SK-N-SH (cell line): ENCODE data around the gene STUB1. TPM values are rescaled to one million over a fixed set of nuclear protein-coding genes. Genes with fewer than 3 reads are reported as not detected.

Experiments used
- CTCF ChIA-PET: fragments of 300-600, 350-600 bp; formaldehyde crosslinking; extraction: SDS; loops from one replicate; lab custom pipeline; 2021; lab: Yijun Ruan, JAX
- POLR2A ChIA-PET: fragments of 350-600 bp; sonication (Branson Sonifier 250); formaldehyde crosslinking; extraction: SDS; loops from one replicate; lab custom pipeline; 2020; ENCODE audit warnings: antibody characterized with exemption, inconsistent platforms; lab: Yijun Ruan, JAX
- DNase-seq: peaks from one replicate; pipeline ENCODE4 v3.0.0; 2012
- H2AFZ ChIP-seq: fragments of 200-600 bp; sonication (generic); 2 replicates; pipeline ENCODE4 v1.8.1; 2016; ENCODE audit warnings: antibody characterized with exemption, mild to moderate bottlenecking, low read depth
- H3F3A ChIP-seq: fragments of 200-600 bp; sonication (generic); replicated peaks from 2 replicates; pipeline ENCODE3; 2016; ENCODE audit warnings: antibody characterized with exemption, mild to moderate bottlenecking; ENCODE audit not compliant: insufficient read depth
- H3K27ac ChIP-seq, 2 experiments: fragments of 200-500 bp in 1 of 2; fragments of 200-600 bp in 1 of 2; sonication (Bioruptor generic) in 1 of 2; sonication (generic), shearing (Covaris generic) in 1 of 2; 2 replicates each; pipeline versions ENCODE4 v1.5.1 to v1.6.1; 2014 to 2016; ENCODE audit warnings: low read depth in 2 of 2, inconsistent platforms in 1 of 2, low read length in 1 of 2, mild to moderate bottlenecking in 1 of 2, mixed read lengths in 1 of 2
- H3K27me3 ChIP-seq: fragments of 200-600 bp; sonication (generic), shearing (Covaris generic); 2 replicates; pipeline ENCODE4 v1.6.1; 2016; ENCODE audit warnings: mixed run types; ENCODE audit not compliant: insufficient read depth
- H3K36me3 ChIP-seq, 2 experiments: fragments of 200-500 bp in 1 of 2; fragments of 200-600 bp in 1 of 2; sonication (Bioruptor generic) in 1 of 2; sonication (generic) in 1 of 2; replicated peaks in 1 of 2; 2 replicates each; pipeline versions ENCODE3 to v1.5.1; 2014 to 2016; ENCODE audit warnings: low read length in 1 of 2, mild to moderate bottlenecking in 1 of 2; ENCODE audit not compliant: insufficient read depth in 2 of 2, control insufficient read depth in 1 of 2
- H3K4me1 ChIP-seq, 2 experiments: fragments of 200-500 bp in 1 of 2; fragments of 200-600 bp in 1 of 2; sonication (Bioruptor generic) in 1 of 2; sonication (generic), shearing (Covaris generic) in 1 of 2; 2 replicates each; pipeline versions ENCODE4 v1.5.1 to v1.6.1; 2014 to 2016; ENCODE audit warnings: low read depth in 1 of 2, low read length in 1 of 2, mixed run types in 1 of 2; ENCODE audit not compliant: insufficient read depth in 2 of 2, control insufficient read depth in 1 of 2
- H3K4me2 ChIP-seq: fragments of 200-600 bp; sonication (generic), shearing (Covaris generic); 2 replicates; pipeline ENCODE4 v1.6.1; 2017; ENCODE audit warnings: mixed run types
- H3K4me3 ChIP-seq, 2 experiments: fragments of 200-500 bp in 1 of 2; fragments of 200-600 bp in 1 of 2; sonication (Bioruptor generic) in 1 of 2; sonication (generic), shearing (Covaris generic) in 1 of 2; 2 replicates each; pipeline versions ENCODE4 v1.5.1 to v1.8.1; 2014 to 2016; ENCODE audit warnings: low read depth in 2 of 2, inconsistent platforms in 1 of 2, low read length in 1 of 2, mild to moderate bottlenecking in 1 of 2, mixed read lengths in 1 of 2, moderate library complexity in 1 of 2
- H3K79me2 ChIP-seq: fragments of 200-600 bp; sonication (generic); 2 replicates; pipeline ENCODE4 v1.8.1; 2017; ENCODE audit warnings: mild to moderate bottlenecking; ENCODE audit not compliant: insufficient read depth
- H3K9ac ChIP-seq: fragments of 200-600 bp; sonication (generic); 2 replicates; pipeline ENCODE4 v1.6.1; 2017; ENCODE audit warnings: mixed run types
- H3K9me2 ChIP-seq: fragments of 200-600 bp; sonication (generic); 2 replicates; pipeline ENCODE4 v1.6.1; 2017; ENCODE audit warnings: mixed run types
- H3K9me3 ChIP-seq: fragments of 200-600 bp; sonication (generic); 2 replicates; pipeline ENCODE4 v1.6.1; 2017; ENCODE audit warnings: mixed run types, mild to moderate bottlenecking, moderate library complexity
- H4K20me1 ChIP-seq: fragments of 200-600 bp; sonication (generic); 2 replicates; pipeline ENCODE4 v1.6.1; 2017; ENCODE audit warnings: mild to moderate bottlenecking, mixed run types; ENCODE audit not compliant: insufficient read depth
- ELF1 ChIP-seq: IDR thresholded peaks from 2 replicates; pipeline ENCODE4 v1.4.0; 2012
- EZH2phosphoT487 ChIP-seq: fragments of 200-600 bp; sonication (generic); IDR thresholded peaks from 2 replicates; pipeline ENCODE4 v1.6.1; 2017; ENCODE audit warnings: low read depth, mixed run types, mild to moderate bottlenecking, antibody characterized with exemption, moderate library complexity, borderline replicate concordance
- FOSL2 ChIP-seq: IDR thresholded peaks from 2 replicates; pipeline ENCODE4 v1.4.0; 2012; ENCODE audit warnings: low read depth, mild to moderate bottlenecking, moderate library complexity, borderline replicate concordance
- GABPA ChIP-seq: IDR thresholded peaks from 2 replicates; pipeline ENCODE4 v1.4.0; 2012; ENCODE audit warnings: low read depth, mild to moderate bottlenecking
- JUND ChIP-seq: IDR thresholded peaks from 2 replicates; pipeline ENCODE4 v1.4.0; 2012
- MAX ChIP-seq: IDR thresholded peaks from 2 replicates; pipeline ENCODE4 v1.4.0; 2012; ENCODE audit warnings: low read depth
- MEF2A ChIP-seq: IDR thresholded peaks from 2 replicates; pipeline ENCODE4 v1.4.0; 2012; ENCODE audit warnings: low read depth, borderline replicate concordance
- MXI1 ChIP-seq: IDR thresholded peaks from 2 replicates; pipeline ENCODE4 v1.6.1; 2012; ENCODE audit warnings: mild to moderate bottlenecking, low read depth, low read length, improper control_type of control experiment
- NFIC ChIP-seq: IDR thresholded peaks from 2 replicates; pipeline ENCODE4 v1.4.0; 2012; ENCODE audit warnings: borderline replicate concordance
- POLR2AphosphoS5 ChIP-seq: IDR thresholded peaks from 2 replicates; pipeline ENCODE4 v1.6.1; 2012; ENCODE audit warnings: low read depth, low read length
- RXRA ChIP-seq: IDR thresholded peaks from 2 replicates; pipeline ENCODE4 v1.4.0; 2012; ENCODE audit warnings: low read depth, mild to moderate bottlenecking, borderline replicate concordance
- TAF1 ChIP-seq: IDR thresholded peaks from 2 replicates; pipeline ENCODE4 v1.6.1; 2012; ENCODE audit warnings: low read depth, mild to moderate bottlenecking, low read length, moderate library complexity, borderline replicate concordance
- TCF12 ChIP-seq: IDR thresholded peaks from 2 replicates; pipeline ENCODE4 v1.4.0; 2012
- TEAD4 ChIP-seq: IDR thresholded peaks from 2 replicates; pipeline ENCODE4 v1.4.0; 2012; ENCODE audit warnings: mild to moderate bottlenecking, borderline replicate concordance; ENCODE audit not compliant: insufficient read depth
- WGBS: methylation state at CpG from one replicate; pipeline ENCODE4 v1.1.6; 2017; ENCODE audit warnings: low lambda C conversion rate; 5-methylcytosine and 5-hydroxymethylcytosine counted together
- polyA plus RNA-seq, 3 experiments: library from polyadenylated mRNA; depleted of rRNA; stranded (reverse); fragments of >200 nt; gene quantifications; 2 replicates each; pipeline ENCODE4 v1.2.3, GENCODE V29; 2012
- TF ChIP-seq, protein P1 (sequence below): IDR thresholded peaks from 2 replicates; pipeline ENCODE4; 2012
- TF ChIP-seq, protein P2 (sequence below): fragments of 200-600 bp; sonication (generic); IDR thresholded peaks from 2 replicates; pipeline ENCODE4 v1.6.1; 2017; ENCODE audit warnings: antibody characterized with exemption, mild to moderate bottlenecking, moderate library complexity
- TF ChIP-seq, protein P3 (sequence below): IDR thresholded peaks from 2 replicates; pipeline ENCODE4 v1.6.1; 2012; ENCODE audit warnings: mild to moderate bottlenecking, low read depth, low read length, moderate library complexity

STUB1 gene
- polyA plus RNA-seq, 1 of the 3 experiments (the other 2 are of a cell fraction): 323 TPM

DNA sequence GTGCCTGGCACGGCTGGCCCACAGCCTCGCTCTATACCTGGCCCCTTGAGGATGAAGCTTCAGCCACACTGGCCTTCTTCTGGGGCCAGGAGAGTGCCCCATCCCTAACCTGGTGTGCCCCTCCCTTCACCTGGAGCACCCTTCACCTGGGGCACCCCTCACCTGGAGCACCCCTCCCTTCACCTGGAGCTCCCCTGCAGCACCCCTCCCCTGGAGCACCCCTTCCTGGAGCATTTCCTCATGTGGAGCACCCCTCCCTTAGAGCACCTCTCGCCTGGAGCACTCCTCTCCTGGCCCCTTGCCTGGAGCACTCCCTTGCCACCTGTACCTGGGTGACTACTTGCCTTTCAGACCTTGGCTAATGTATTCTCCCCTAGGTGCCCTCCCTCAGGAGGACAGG lies 27.8 kb downstream of the STUB1 start (continued):
- TF ChIP-seq, protein P1, sequence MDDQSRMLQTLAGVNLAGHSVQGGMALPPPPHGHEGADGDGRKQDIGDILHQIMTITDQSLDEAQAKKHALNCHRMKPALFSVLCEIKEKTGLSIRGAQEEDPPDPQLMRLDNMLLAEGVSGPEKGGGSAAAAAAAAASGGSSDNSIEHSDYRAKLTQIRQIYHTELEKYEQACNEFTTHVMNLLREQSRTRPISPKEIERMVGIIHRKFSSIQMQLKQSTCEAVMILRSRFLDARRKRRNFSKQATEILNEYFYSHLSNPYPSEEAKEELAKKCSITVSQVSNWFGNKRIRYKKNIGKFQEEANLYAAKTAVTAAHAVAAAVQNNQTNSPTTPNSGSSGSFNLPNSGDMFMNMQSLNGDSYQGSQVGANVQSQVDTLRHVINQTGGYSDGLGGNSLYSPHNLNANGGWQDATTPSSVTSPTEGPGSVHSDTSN: no peak
- TF ChIP-seq MEF2A: no peak

- Histone ChIP-seq H3K27me3 (no peaks in the 10 kb centered on the region), H2AFZ (no peak overlapping the region), H3K9me3 (no peaks in the 10 kb centered on the region), H4K20me1 (peaks cover 9% of the 10 kb centered on the region), H3K4me1 (peaks cover 21 to 40% of the 10 kb centered on the region in 2 experiments; a peak in 2 of 4 replicates), H3K79me2 (peaks cover 12% of the 10 kb centered on the region), H3K4me3 (no peak overlapping the region), H3K4me2 (peak overlapping the region; percentile 95; the same call in 1 of the 2 replicates), H3K9ac (no peak overlapping the region)
- POLR2A ChIA-PET: interaction anchor here (1.2 to 2.8 kb wide), 4 partner anchors 11 to 79 kb away, joined by 4 to 19 read pairs (median 4); partner anchors contain the start of genes ANTKMT, CHTF18 and RPUSD1
- 58% methylated on average over 2 of the region's 4 CpGs for WGBS
- CTCF ChIA-PET: interaction anchor here (2.4 to 22.4 kb wide), 4 partner anchors 19 to 76 kb away, joined by 14 to 358 read pairs (median 41); partner anchors contain the start of genes ANTKMT, CCDC78, CIAO3 and HAGHL
- TF ChIP-seq TCF12 (no peak), JUND (no peak)
- TF ChIP-seq, all 33 proteins: peak for 0
- H3K9me2 ChIP-seq: no peaks in the 10 kb centered on the region
- DNase-seq: no peak
- H3K36me3 ChIP-seq: no peaks in the 10 kb centered on the region
- peak overlapping the region in 1 of 2 experiments; percentile 84; a peak in 2 of 4 replicates for H3K27ac ChIP-seq
- peaks cover 30% of the 10 kb centered on the region for H3F3A ChIP-seq
These were observed 28.7 kb downstream of the STUB1 start for GRCh38 chr16:708959-709358.

- H3K9me3 ChIP-seq: no peaks in the 10 kb centered on the region
- no peaks in the 10 kb centered on the region for H3K9me2 ChIP-seq
- peaks cover 30% of the 10 kb centered on the region for H3F3A ChIP-seq
- ChIA-PET POLR2A (interaction anchor here (0.6 to 2.8 kb wide), 5 partner anchors 11 to 78 kb away, joined by 4 to 19 read pairs (median 4); partner anchors contain the start of genes ANTKMT, CHTF18 and RPUSD1), CTCF (interaction anchor here (0.9 to 22.4 kb wide), 11 partner anchors 8 to 393 kb away, joined by 3 to 358 read pairs (median 5); partner anchors contain the start of genes ANTKMT, CCDC78, CHTF18 and CIAO3)
- H3K9ac ChIP-seq: peak overlapping the region; percentile 60
- H3K27ac ChIP-seq: peak overlapping the region; percentile 82 to 84
- H3K36me3 ChIP-seq: no peaks in the 10 kb centered on the region
- DNase-seq: peak; percentile 91
- no peak overlapping the region for H2AFZ ChIP-seq
- WGBS: 26% methylated on average over 24 of the region's 30 CpGs
- H3K79me2 ChIP-seq: peaks cover 3% of the 10 kb centered on the region; the same call in 1 of the 2 replicates
- H3K4me3 ChIP-seq: peak overlapping the region; percentile 29 to 61; a peak in 3 of 4 replicates
- H3K4me1 ChIP-seq: peaks cover 23 to 38% of the 10 kb centered on the region in 2 experiments; a peak in 2 of 4 replicates
- no peaks in the 10 kb centered on the region for H3K27me3 ChIP-seq
- peak overlapping the region; percentile 95 for H3K4me2 ChIP-seq
- no peaks in the 10 kb centered on the region; the same call in 1 of the 2 replicates for H4K20me1 ChIP-seq
- TF ChIP-seq TAF1: no peak
- no peak for TF ChIP-seq EZH2phosphoT487
- TF ChIP-seq, protein P2, sequence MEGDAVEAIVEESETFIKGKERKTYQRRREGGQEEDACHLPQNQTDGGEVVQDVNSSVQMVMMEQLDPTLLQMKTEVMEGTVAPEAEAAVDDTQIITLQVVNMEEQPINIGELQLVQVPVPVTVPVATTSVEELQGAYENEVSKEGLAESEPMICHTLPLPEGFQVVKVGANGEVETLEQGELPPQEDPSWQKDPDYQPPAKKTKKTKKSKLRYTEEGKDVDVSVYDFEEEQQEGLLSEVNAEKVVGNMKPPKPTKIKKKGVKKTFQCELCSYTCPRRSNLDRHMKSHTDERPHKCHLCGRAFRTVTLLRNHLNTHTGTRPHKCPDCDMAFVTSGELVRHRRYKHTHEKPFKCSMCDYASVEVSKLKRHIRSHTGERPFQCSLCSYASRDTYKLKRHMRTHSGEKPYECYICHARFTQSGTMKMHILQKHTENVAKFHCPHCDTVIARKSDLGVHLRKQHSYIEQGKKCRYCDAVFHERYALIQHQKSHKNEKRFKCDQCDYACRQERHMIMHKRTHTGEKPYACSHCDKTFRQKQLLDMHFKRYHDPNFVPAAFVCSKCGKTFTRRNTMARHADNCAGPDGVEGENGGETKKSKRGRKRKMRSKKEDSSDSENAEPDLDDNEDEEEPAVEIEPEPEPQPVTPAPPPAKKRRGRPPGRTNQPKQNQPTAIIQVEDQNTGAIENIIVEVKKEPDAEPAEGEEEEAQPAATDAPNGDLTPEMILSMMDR: no peak
- no peak for TF ChIP-seq NFIC
- no peak for TF ChIP-seq ELF1
- no peak for TF ChIP-seq TEAD4
- no peak for TF ChIP-seq RXRA
- TF ChIP-seq, protein P3, sequence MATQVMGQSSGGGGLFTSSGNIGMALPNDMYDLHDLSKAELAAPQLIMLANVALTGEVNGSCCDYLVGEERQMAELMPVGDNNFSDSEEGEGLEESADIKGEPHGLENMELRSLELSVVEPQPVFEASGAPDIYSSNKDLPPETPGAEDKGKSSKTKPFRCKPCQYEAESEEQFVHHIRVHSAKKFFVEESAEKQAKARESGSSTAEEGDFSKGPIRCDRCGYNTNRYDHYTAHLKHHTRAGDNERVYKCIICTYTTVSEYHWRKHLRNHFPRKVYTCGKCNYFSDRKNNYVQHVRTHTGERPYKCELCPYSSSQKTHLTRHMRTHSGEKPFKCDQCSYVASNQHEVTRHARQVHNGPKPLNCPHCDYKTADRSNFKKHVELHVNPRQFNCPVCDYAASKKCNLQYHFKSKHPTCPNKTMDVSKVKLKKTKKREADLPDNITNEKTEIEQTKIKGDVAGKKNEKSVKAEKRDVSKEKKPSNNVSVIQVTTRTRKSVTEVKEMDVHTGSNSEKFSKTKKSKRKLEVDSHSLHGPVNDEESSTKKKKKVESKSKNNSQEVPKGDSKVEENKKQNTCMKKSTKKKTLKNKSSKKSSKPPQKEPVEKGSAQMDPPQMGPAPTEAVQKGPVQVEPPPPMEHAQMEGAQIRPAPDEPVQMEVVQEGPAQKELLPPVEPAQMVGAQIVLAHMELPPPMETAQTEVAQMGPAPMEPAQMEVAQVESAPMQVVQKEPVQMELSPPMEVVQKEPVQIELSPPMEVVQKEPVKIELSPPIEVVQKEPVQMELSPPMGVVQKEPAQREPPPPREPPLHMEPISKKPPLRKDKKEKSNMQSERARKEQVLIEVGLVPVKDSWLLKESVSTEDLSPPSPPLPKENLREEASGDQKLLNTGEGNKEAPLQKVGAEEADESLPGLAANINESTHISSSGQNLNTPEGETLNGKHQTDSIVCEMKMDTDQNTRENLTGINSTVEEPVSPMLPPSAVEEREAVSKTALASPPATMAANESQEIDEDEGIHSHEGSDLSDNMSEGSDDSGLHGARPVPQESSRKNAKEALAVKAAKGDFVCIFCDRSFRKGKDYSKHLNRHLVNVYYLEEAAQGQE: no peak
- no peak for TF ChIP-seq MAX
- TF ChIP-seq POLR2AphosphoS5: no peak
- TF ChIP-seq MXI1: peak; percentile 100
- no peak for TF ChIP-seq GABPA
- peak; percentile 48; the same call in 1 of the 2 replicates for TF ChIP-seq FOSL2
These were observed 29.6 kb downstream of the STUB1 start for GRCh38 chr16:709566-710499.
